Chondrocyte (in vitro differentiated cells): ENCODE data around the gene BIN1. TPM values are rescaled to one million over a fixed set of nuclear protein-coding genes. Genes with fewer than 3 reads are reported as not detected.

ENCODE experiments used
- DNase-seq: peaks from one replicate; pipeline ENCODE4 v3.0.0; 2021; ENCODE audit warnings: mixed read lengths, low spot score
- H3K27ac Mint-ChIP-seq: one replicate; pipeline ENCODE4 v1.8.0; 2021; ENCODE audit warnings: mild to moderate bottlenecking, moderate library complexity, mixed read lengths; ENCODE audit not compliant: unreplicated experiment
- H3K27me3 Mint-ChIP-seq: 2 replicates; pipeline ENCODE4 v1.8.0; 2021; ENCODE audit warnings: low read depth, mixed read lengths
- H3K36me3 Mint-ChIP-seq: 2 replicates; pipeline ENCODE4 v1.8.0; 2021; ENCODE audit warnings: low read depth, mixed read lengths
- H3K4me1 Mint-ChIP-seq: 2 replicates; pipeline ENCODE4 v1.8.0; 2021; ENCODE audit warnings: low read depth, mild to moderate bottlenecking, mixed read lengths
- H3K4me3 Mint-ChIP-seq: one replicate; pipeline ENCODE4 v1.8.0; 2021; ENCODE audit warnings: mild to moderate bottlenecking, moderate library complexity, mixed read lengths; ENCODE audit not compliant: unreplicated experiment
- H3K9me3 Mint-ChIP-seq: 2 replicates; pipeline ENCODE4 v1.8.0; 2021; ENCODE audit warnings: low read depth, mixed read lengths
- total RNA-seq: library from RNA; stranded (reverse); gene quantifications from 3 replicates; pipeline ENCODE4 v1.2.1, GENCODE V29; 2021
- TF ChIP-seq, protein P1 (sequence below): fragments of 200-600 bp; sonication (generic); IDR thresholded peaks from 2 replicates; pipeline ENCODE4 v1.5.0; 2021; ENCODE audit warnings: antibody characterized with exemption, mild to moderate bottlenecking, moderate library complexity

The BIN1 gene
- total RNA-seq, 1 donor from 2014 or later = 64.0 TPM

DNA sequence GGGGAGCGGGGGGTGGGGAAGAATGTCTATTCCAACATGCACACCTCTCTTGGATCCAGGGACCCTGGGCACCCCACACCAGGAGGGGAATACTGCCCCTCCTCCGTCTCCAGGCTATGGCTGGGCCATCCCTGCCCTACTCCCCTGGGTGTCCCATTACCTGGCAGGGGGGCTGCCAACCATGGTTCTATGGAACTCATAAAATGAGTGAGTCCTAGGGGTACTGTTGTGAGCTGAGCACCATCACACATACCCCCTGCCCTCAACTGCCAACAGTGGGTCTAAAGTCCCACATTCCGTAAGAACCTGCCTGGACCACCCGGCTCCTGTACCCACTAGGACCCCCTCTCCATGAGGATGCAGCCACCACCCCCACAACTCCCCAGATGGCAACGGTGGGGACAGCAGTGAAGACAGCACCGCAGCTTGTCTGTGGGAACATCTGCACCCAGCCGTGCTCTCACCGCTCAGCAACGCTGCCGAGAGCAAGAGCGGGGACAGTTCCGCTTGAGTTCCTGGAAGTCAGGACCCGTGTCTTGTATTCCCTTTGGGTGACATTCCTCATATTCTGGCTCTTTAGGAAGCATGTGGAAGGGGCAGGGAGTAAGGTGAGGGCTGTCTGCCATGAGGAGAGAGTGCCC lies 41.5 kb downstream of the BIN1 start:
- no peak for DNase-seq
- TF ChIP-seq, protein P1, sequence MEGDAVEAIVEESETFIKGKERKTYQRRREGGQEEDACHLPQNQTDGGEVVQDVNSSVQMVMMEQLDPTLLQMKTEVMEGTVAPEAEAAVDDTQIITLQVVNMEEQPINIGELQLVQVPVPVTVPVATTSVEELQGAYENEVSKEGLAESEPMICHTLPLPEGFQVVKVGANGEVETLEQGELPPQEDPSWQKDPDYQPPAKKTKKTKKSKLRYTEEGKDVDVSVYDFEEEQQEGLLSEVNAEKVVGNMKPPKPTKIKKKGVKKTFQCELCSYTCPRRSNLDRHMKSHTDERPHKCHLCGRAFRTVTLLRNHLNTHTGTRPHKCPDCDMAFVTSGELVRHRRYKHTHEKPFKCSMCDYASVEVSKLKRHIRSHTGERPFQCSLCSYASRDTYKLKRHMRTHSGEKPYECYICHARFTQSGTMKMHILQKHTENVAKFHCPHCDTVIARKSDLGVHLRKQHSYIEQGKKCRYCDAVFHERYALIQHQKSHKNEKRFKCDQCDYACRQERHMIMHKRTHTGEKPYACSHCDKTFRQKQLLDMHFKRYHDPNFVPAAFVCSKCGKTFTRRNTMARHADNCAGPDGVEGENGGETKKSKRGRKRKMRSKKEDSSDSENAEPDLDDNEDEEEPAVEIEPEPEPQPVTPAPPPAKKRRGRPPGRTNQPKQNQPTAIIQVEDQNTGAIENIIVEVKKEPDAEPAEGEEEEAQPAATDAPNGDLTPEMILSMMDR = no peak
- Mint-ChIP-seq H3K27me3 (no peaks in the 10 kb centered on the region), H3K36me3 (peaks cover 11% of the 10 kb centered on the region), H3K27ac (peak overlapping the region; percentile 87), H3K4me1 (peaks cover 37% of the 10 kb centered on the region), H3K4me3 (no peak overlapping the region), H3K9me3 (no peaks in the 10 kb centered on the region)

DNA sequence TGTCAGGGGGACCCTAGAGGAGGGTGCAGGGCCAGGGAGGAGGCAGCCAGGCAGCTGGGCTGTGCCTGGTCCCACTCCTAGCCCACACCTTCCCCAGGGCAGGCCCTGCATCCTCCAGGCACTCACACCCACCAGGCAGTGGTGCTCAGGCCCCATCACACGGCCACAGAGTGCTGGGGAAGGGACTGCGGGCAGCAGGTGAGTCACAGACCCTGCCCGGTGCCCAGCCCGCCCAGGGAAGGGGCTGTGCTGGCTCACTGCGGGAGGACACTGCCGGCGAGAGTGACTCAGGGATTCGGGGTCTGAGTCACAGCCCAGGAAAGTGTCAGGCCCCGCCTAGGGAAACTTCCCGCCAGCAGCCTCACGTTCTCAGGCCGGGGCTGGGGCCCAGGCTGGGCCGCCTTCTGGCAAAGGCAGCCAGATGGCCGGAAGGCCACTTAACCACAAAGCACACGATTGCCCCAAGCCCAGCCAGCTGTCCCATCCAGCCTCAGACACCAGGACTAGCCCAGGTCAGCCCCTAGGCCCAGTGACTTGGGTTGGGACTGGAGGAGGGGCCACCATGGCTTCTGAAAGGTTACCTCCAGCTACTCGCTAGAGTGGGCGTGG lies 42.2 kb downstream of the BIN1 start:
- peak overlapping the region; percentile 87 for H3K27ac Mint-ChIP-seq
- H3K27me3 Mint-ChIP-seq = no peaks in the 10 kb centered on the region
- H3K36me3 Mint-ChIP-seq = peaks cover 9% of the 10 kb centered on the region
- no peaks in the 10 kb centered on the region for H3K9me3 Mint-ChIP-seq
- peaks cover 37% of the 10 kb centered on the region for H3K4me1 Mint-ChIP-seq
- TF ChIP-seq, protein P1 = peak; percentile 69
- no peak for DNase-seq
- peak overlapping the region; percentile 4 for H3K4me3 Mint-ChIP-seq

DNA sequence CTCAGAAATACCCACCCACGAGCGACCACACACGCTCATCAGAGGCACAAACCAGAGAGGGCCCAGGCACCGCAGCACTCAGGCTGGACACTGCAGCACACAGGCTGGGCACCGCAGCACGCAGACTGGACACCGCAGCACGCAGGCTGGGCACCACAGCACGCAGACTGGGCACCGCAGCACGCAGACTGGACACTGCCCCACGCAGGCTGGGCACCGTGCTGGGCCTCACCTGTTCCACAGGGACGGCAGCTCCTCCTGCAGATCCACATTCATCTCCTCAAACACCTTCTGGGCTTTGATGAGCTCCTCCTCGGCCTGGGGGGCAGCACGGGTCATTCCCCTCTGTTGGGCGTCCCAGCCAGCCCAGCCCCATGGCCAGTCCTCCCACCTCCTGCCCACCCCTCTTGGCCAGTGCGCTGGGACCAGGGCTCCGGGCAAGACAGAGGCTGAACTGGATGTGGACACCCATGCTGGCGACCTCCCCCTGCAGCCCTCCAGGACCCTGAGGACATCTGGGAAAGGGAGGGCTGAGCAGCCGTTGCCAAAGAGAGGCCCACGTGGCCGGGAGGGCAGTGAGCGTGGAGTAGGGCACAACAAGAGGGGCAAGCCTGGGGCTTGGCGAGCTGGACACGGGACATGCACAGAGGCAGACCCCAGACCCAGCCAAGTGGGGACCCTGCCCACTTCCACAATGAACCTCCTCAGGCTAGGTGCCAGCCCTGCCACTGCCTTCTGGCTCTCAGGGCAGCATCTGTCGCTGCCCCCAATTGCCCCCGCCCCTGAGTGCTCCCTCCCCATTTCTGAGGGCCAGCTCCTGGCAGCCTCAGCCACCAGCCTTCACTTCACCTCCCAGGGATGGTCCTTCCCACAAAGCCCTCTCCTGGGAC lies 43.0 kb downstream of the BIN1 start:
- Mint-ChIP-seq H3K27me3 (no peaks in the 10 kb centered on the region), H3K4me1 (peaks cover 37% of the 10 kb centered on the region), H3K4me3 (peak overlapping the region; percentile 4), H3K27ac (peak overlapping the region; percentile 87), H3K9me3 (no peaks in the 10 kb centered on the region), H3K36me3 (peaks cover 6% of the 10 kb centered on the region)
- DNase-seq = no peak
- TF ChIP-seq, protein P1 = no peak

DNA sequence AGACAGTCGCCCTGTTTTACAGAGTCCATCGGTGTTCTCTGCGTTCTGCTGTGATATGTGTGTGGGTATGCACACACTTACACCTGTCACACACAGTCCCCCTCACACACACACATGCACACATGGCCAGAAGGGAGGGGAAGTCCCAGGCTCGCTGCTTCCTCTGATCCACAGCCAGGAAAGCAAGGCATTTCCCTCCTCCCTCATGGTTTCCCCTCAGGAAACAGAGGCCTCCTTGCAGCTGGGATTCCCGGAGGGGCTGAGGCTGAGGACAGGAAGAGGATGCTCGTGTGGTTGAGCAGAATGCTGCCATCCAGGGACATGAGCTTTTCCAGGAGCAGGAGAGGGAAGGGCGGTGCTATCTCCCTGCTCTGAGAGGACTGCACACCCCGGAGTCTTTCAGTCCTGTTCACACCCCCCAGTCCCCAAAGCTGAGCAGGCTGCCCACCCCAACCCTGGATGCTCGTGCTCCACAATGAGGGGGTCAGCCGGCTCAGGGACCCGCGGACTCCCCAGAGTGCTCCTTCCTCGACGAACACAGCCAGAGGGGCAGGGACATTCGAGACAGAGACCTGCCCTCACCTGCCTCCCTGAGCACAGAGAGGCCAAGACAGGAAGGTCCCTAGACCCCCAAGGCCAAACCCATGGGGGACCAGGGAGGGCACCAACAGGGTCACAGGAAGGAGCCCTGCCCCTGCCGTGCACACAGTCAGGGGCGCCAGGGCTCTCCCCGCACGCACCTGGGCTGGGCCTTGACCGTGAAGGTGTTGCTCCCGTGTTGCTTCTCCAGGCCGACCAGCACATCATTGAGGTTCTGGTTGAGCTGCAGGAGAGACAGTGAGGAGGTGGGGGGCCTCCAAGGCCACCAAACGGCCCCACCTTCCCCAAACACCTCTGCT lies 45.3 kb downstream of the BIN1 start:
- DNase-seq = no peak
- Mint-ChIP-seq H3K27me3 (no peaks in the 10 kb centered on the region), H3K9me3 (no peaks in the 10 kb centered on the region), H3K4me3 (no peak overlapping the region), H3K36me3 (peaks cover 13% of the 10 kb centered on the region), H3K4me1 (peaks cover 29% of the 10 kb centered on the region), H3K27ac (peak overlapping the region; percentile 11)
- TF ChIP-seq, protein P1 = no peak
